Loucy (cell line): Measurements from ENCODE around the gene GLB1L.

Experiments
- H2AFZ ChIP-seq: fragments of 200-600 bp; sonication (generic); 2 replicates; pipeline ENCODE4 v1.6.0; 2016; ENCODE audit warnings: antibody characterized with exemption, mild to moderate bottlenecking, low read length, moderate library complexity
- H3F3A ChIP-seq: fragments of 200-600 bp; 2 replicates; pipeline ENCODE4 v1.6.0; 2016; ENCODE audit warnings: antibody characterized with exemption, low read depth, mild to moderate bottlenecking
- H3K27me3 ChIP-seq: fragments of 200-600 bp; sonication (generic); 2 replicates; pipeline ENCODE4 v1.6.1; 2014; ENCODE audit warnings: low read length, mild to moderate bottlenecking; ENCODE audit not compliant: insufficient read depth, poor library complexity, severe bottlenecking
- H3K36me3 ChIP-seq: fragments of 200-600 bp; sonication (generic); 2 replicates; pipeline ENCODE4 v1.6.1; 2016; ENCODE audit warnings: low read length; ENCODE audit not compliant: insufficient read depth
- H3K4me1 ChIP-seq: fragments of 200-600 bp; sonication (generic); 2 replicates; pipeline ENCODE4 v1.5.1; 2014; ENCODE audit warnings: low read length, mild to moderate bottlenecking; ENCODE audit not compliant: insufficient read depth, poor library complexity, severe bottlenecking
- H3K4me2 ChIP-seq: fragments of 200-600 bp; sonication (generic); 2 replicates; pipeline ENCODE4 v1.6.0; 2014; ENCODE audit warnings: antibody characterized with exemption, low read length, low read depth, mild to moderate bottlenecking; ENCODE audit not compliant: poor library complexity, severe bottlenecking
- H3K4me3 ChIP-seq: fragments of 200-600 bp; sonication (generic); 2 replicates; pipeline ENCODE4 v1.5.1; 2014; ENCODE audit warnings: low read length, mild to moderate bottlenecking, mixed read lengths; ENCODE audit not compliant: poor library complexity, severe bottlenecking
- H3K79me2 ChIP-seq: fragments of 200-600 bp; sonication (generic); 2 replicates; pipeline ENCODE4 v1.6.1; 2014; ENCODE audit warnings: low read length; ENCODE audit not compliant: insufficient read depth
- H3K9ac ChIP-seq: fragments of 200-600 bp; sonication (generic); 2 replicates; pipeline ENCODE4 v1.6.0; 2014; ENCODE audit warnings: mild to moderate bottlenecking, low read depth, low read length, moderate library complexity; ENCODE audit not compliant: poor library complexity, severe bottlenecking
- H3K9me2 ChIP-seq: fragments of 200-600 bp; sonication (generic); replicated peaks from 2 replicates; pipeline ENCODE4 v1.6.1; 2016; ENCODE audit warnings: low read depth, low read length, mixed read lengths
- H3K9me3 ChIP-seq: fragments of 200-600 bp; sonication (generic); 2 replicates; pipeline ENCODE4 v1.6.1; 2014; ENCODE audit warnings: mild to moderate bottlenecking, antibody characterized with exemption, low read length, low read depth; ENCODE audit not compliant: insufficient read depth
- H4K20me1 ChIP-seq: fragments of 200-600 bp; sonication (generic); 2 replicates; pipeline ENCODE4 v1.6.0; 2014; ENCODE audit warnings: antibody characterized with exemption, low read length, mild to moderate bottlenecking; ENCODE audit not compliant: insufficient read depth, poor library complexity, severe bottlenecking
- CTCF ChIP-seq: fragments of 200-600 bp; sonication (generic); conservative IDR thresholded peaks from 2 replicates; pipeline ENCODE4 v1.5.1; 2014; ENCODE audit warnings: mild to moderate bottlenecking, antibody characterized with exemption, low read length
- EZH2phosphoT487 ChIP-seq: fragments of 200-600 bp; IDR thresholded peaks from 2 replicates; pipeline ENCODE4 v1.6.1; 2018; ENCODE audit warnings: antibody characterized with exemption, mild to moderate bottlenecking, moderate library complexity, borderline replicate concordance

Gene GLB1L

DNA sequence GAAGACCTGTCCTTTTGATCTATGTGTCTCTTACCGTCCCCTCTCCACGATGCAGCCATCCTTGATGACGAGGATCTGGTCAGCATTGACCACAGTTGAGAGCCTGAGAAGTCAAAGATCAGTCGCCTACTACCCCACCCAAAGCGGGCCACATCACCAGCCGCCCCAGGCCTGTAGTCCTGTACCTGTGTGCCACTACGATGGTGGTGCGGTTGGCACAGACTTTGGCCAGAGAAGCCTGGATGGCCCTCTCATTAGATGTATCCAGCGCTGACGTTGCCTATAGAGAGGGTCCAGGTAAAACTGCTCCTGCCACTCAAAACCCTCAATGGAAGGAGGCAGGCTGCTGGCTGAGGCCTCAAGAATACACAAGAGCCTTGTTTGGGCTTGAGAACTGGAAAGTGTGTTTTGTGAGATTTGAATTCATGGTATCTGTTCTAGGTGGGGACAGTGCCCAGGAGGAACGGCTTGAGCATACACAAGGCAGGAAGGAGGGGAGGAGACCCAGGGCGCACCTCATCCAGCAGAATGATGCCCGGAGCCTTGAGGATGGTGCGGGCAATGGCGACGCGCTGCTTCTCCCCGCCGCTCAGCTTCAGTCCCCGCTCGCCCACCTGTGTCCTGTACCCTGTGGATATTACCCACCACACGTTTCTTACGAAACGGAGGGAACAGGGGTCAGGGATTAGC is 34.9 kb downstream of the GLB1L start:
- TF ChIP-seq CTCF: no peak
- TF ChIP-seq EZH2phosphoT487: no peak
- Histone ChIP-seq H3K79me2 (peaks cover 9% of the 10 kb centered on the region; the same call in 1 of the 2 replicates), H3K4me1 (peaks cover 18% of the 10 kb centered on the region), H4K20me1 (peaks cover 4% of the 10 kb centered on the region), H3K9me2 (no peaks in the 10 kb centered on the region), H3K4me2 (no peak overlapping the region), H3K36me3 (no peaks in the 10 kb centered on the region), H3K9ac (no peak overlapping the region), H3F3A (0 out of 2 replicates have a peak, but pooled peaks cover 5% of the 10 kb centered on the region), H3K9me3 (no peaks in the 10 kb centered on the region), H3K4me3 (no peak overlapping the region), H3K27me3 (no peaks in the 10 kb centered on the region), H2AFZ (no peak overlapping the region)

GRCh38 chr2:219209236-219210195 is 35.7 kb downstream of the GLB1L start:
- Histone ChIP-seq H3K4me2 (no peak overlapping the region), H2AFZ (no peak overlapping the region), H3K9me2 (no peaks in the 10 kb centered on the region), H3K36me3 (no peaks in the 10 kb centered on the region), H3K27me3 (no peaks in the 10 kb centered on the region), H3K9ac (peak overlapping the region; percentile 27), H3K4me3 (no peak overlapping the region), H3F3A (0 out of 2 replicates have a peak, but pooled peaks cover 5% of the 10 kb centered on the region), H3K79me2 (peaks cover 9% of the 10 kb centered on the region; the same call in 1 of the 2 replicates), H4K20me1 (peaks cover 4% of the 10 kb centered on the region), H3K4me1 (peaks cover 18% of the 10 kb centered on the region), H3K9me3 (peaks cover 2% of the 10 kb centered on the region; the same call in 1 of the 2 replicates)
- TF ChIP-seq EZH2phosphoT487 (no peak), CTCF (no peak)

GRCh38 chr2:219207884-219208740 is 37.1 kb downstream of the GLB1L start:
- peaks cover 18% of the 10 kb centered on the region for H3K4me1 ChIP-seq
- peak overlapping the region; percentile 87 for H3K9ac ChIP-seq
- peaks cover 4% of the 10 kb centered on the region; the same call in 1 of the 2 replicates for H3K9me3 ChIP-seq
- TF ChIP-seq EZH2phosphoT487 (no peak), CTCF (no peak)
- H3K4me3 ChIP-seq: peak overlapping the region; percentile 90
- H3F3A ChIP-seq: 0 out of 2 replicates have a peak, but pooled peaks cover 5% of the 10 kb centered on the region
- no peaks in the 10 kb centered on the region for H3K36me3 ChIP-seq
- no peak overlapping the region for H2AFZ ChIP-seq
- H3K79me2 ChIP-seq: peaks cover 9% of the 10 kb centered on the region; the same call in 1 of the 2 replicates
- H4K20me1 ChIP-seq: peaks cover 4% of the 10 kb centered on the region
- H3K9me2 ChIP-seq: no peaks in the 10 kb centered on the region
- no peaks in the 10 kb centered on the region for H3K27me3 ChIP-seq
- peak overlapping the region; percentile 100 for H3K4me2 ChIP-seq
